ENCODE results near the gene DCST1.

Gene DCST1

DNA sequence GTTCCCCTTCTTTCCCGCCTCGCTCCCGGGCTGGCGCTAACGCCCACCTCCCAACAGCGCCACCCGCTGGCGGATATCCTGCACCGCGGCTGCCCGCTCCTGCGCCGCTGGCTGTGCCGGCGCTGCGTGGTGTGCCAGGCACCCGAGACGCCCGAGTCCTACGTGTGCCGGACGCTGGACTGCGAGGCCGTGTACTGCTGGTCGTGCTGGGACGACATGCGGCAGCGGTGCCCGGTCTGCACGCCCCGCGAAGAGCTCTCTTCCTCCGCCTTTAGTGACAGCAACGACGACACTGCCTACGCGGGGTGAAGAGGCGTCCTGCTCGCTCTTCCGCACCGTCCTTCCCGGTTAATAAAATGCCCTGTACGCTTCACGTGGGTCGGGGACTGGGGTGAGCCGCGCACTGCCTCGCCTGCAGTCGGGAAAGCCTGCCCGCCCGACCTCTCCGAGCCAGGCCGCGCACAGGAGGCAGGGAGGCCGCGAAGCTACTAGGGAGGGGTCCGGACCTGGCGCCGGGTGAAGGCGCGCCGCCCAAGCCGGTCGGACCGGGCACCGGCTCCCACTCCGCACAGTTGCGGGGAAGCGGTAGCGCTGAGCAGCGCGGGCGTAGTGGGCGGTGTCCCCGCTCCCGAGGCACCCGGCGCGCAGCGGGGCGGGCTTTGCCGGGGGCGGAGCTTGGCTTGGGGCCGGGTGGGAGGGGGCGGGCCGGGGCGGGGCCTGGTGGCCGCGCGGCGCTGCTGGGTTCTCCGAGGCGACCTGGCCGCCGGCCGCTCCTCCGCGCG is 17.1 kb downstream of the DCST1 start, which contains the start of gene ADAM15:
Gene ADAM15, plus strand, starts transcription at position 757 of the 782 bp plus-strand sequence. CDS start 71 bp downstream, outside the sequence.
- TF ChIP-seq TOX (CRISPR knock-in tag; IDR thresholded peaks at IDR 0.05; ENCODE audit: borderline replicate concordance) (no peak), OSR1 (CRISPR knock-in tag; IDR thresholded peaks at IDR 0.05) (no peak)
- TF ChIP-seq, protein P1, sequence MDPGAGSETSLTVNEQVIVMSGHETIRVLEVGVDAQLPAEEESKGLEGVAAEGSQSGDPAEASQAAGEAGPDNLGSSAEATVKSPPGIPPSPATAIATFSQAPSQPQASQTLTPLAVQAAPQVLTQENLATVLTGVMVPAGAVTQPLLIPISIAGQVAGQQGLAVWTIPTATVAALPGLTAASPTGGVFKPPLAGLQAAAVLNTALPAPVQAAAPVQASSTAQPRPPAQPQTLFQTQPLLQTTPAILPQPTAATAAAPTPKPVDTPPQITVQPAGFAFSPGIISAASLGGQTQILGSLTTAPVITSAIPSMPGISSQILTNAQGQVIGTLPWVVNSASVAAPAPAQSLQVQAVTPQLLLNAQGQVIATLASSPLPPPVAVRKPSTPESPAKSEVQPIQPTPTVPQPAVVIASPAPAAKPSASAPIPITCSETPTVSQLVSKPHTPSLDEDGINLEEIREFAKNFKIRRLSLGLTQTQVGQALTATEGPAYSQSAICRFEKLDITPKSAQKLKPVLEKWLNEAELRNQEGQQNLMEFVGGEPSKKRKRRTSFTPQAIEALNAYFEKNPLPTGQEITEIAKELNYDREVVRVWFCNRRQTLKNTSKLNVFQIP (CRISPR knock-in tag; IDR thresholded peaks at IDR 0.05; ENCODE audit: borderline replicate concordance, low read depth): no peak
- TF ChIP-seq, protein P2, sequence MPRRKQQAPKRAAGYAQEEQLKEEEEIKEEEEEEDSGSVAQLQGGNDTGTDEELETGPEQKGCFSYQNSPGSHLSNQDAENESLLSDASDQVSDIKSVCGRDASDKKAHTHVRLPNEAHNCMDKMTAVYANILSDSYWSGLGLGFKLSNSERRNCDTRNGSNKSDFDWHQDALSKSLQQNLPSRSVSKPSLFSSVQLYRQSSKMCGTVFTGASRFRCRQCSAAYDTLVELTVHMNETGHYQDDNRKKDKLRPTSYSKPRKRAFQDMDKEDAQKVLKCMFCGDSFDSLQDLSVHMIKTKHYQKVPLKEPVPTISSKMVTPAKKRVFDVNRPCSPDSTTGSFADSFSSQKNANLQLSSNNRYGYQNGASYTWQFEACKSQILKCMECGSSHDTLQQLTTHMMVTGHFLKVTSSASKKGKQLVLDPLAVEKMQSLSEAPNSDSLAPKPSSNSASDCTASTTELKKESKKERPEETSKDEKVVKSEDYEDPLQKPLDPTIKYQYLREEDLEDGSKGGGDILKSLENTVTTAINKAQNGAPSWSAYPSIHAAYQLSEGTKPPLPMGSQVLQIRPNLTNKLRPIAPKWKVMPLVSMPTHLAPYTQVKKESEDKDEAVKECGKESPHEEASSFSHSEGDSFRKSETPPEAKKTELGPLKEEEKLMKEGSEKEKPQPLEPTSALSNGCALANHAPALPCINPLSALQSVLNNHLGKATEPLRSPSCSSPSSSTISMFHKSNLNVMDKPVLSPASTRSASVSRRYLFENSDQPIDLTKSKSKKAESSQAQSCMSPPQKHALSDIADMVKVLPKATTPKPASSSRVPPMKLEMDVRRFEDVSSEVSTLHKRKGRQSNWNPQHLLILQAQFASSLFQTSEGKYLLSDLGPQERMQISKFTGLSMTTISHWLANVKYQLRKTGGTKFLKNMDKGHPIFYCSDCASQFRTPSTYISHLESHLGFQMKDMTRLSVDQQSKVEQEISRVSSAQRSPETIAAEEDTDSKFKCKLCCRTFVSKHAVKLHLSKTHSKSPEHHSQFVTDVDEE (CRISPR knock-in tag; IDR thresholded peaks at IDR 0.05): peak; percentile 13; the same call in 1 of the 2 replicates
- ATAC-seq: peak; percentile 71

DNA sequence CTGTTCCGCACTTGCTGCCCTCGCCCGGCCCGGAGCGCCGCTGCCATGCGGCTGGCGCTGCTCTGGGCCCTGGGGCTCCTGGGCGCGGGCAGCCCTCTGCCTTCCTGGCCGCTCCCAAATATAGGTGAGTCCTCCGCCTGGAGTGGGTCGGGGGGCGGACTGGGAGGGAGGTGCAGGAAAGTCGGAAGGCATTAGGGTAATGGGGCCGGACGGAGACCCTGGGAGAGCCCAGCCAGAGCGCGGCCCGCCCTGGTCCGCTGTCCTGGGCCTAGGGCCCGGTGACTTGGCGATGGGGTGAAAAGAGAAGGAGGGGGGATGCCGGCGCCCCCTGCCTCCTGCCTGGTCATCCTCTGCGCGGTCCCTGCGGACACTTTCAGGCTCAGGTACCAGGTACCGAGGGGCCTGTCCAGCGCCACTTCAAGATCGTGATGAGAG is 17.7 kb downstream of the DCST1 start:
- no peak for TF ChIP-seq RARB (CRISPR knock-in tag; IDR thresholded peaks at IDR 0.05)
- no peak for TF ChIP-seq SNAI2 (CRISPR knock-in tag; IDR thresholded peaks at IDR 0.05)
- TF ChIP-seq PPARA (CRISPR knock-in tag; IDR thresholded peaks at IDR 0.05; ENCODE audit: borderline replicate concordance): no peak
- no peak for TF ChIP-seq GLIS3 (CRISPR knock-in tag; IDR thresholded peaks at IDR 0.05)
- TF ChIP-seq ISL1 (CRISPR knock-in tag; IDR thresholded peaks at IDR 0.05): no peak
- TF ChIP-seq, protein P3, sequence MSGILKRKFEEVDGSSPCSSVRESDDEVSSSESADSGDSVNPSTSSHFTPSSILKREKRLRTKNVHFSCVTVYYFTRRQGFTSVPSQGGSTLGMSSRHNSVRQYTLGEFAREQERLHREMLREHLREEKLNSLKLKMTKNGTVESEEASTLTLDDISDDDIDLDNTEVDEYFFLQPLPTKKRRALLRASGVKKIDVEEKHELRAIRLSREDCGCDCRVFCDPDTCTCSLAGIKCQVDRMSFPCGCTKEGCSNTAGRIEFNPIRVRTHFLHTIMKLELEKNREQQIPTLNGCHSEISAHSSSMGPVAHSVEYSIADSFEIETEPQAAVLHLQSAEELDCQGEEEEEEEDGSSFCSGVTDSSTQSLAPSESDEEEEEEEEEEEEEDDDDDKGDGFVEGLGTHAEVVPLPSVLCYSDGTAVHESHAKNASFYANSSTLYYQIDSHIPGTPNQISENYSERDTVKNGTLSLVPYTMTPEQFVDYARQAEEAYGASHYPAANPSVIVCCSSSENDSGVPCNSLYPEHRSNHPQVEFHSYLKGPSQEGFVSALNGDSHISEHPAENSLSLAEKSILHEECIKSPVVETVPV (CRISPR knock-in tag; IDR thresholded peaks at IDR 0.05): no peak
- TF ChIP-seq ZC3H10 (CRISPR knock-in tag; IDR thresholded peaks at IDR 0.05): no peak
- TF ChIP-seq, protein P2 (CRISPR knock-in tag; IDR thresholded peaks at IDR 0.05): no peak
- no peak for TF ChIP-seq ZNF8 (CRISPR knock-in tag; IDR thresholded peaks at IDR 0.05)
- TF ChIP-seq, protein P1 (CRISPR knock-in tag; IDR thresholded peaks at IDR 0.05; ENCODE audit: borderline replicate concordance, low read depth): no peak
- TF ChIP-seq ZNF70 (CRISPR knock-in tag; IDR thresholded peaks at IDR 0.05): no peak
- TF ChIP-seq TCF4 (CRISPR knock-in tag; IDR thresholded peaks at IDR 0.05; ENCODE audit: borderline replicate concordance): no peak
- TF ChIP-seq ZNF565 (CRISPR knock-in tag; conservative IDR thresholded peaks at IDR 0.05; ENCODE audit: low read depth): no peak
- TF ChIP-seq CSDC2 (CRISPR knock-in tag; IDR thresholded peaks at IDR 0.05): no peak
- no peak for TF ChIP-seq ESRRG (CRISPR knock-in tag; IDR thresholded peaks at IDR 0.05)
- no peak for TF ChIP-seq ZFP30 (CRISPR knock-in tag; IDR thresholded peaks at IDR 0.05)
- TF ChIP-seq BACH2 (CRISPR knock-in tag; IDR thresholded peaks at IDR 0.05; ENCODE audit: borderline replicate concordance): no peak
- TF ChIP-seq, protein P4, sequence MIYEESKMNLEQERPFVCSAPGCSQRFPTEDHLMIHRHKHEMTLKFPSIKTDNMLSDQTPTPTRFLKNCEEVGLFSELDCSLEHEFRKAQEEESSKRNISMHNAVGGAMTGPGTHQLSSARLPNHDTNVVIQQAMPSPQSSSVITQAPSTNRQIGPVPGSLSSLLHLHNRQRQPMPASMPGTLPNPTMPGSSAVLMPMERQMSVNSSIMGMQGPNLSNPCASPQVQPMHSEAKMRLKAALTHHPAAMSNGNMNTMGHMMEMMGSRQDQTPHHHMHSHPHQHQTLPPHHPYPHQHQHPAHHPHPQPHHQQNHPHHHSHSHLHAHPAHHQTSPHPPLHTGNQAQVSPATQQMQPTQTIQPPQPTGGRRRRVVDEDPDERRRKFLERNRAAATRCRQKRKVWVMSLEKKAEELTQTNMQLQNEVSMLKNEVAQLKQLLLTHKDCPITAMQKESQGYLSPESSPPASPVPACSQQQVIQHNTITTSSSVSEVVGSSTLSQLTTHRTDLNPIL (CRISPR knock-in tag; IDR thresholded peaks at IDR 0.05; ENCODE audit: low read depth): no peak
- peak; percentile 13 for ATAC-seq

All from SK-N-SH treated with all-trans-retinoic acid at 6 μM for 48 hours (cell line).